Loucy (cell line): Measurements from ENCODE around the gene IGSF21.

Experiments used
- H2AFZ ChIP-seq: fragments of 200-600 bp; sonication (generic); 2 replicates; pipeline ENCODE4 v1.6.0; 2016; ENCODE audit warnings: antibody characterized with exemption, mild to moderate bottlenecking, low read length, moderate library complexity
- H3F3A ChIP-seq: fragments of 200-600 bp; 2 replicates; pipeline ENCODE4 v1.6.0; 2016; ENCODE audit warnings: antibody characterized with exemption, low read depth, mild to moderate bottlenecking
- H3K27me3 ChIP-seq: fragments of 200-600 bp; sonication (generic); 2 replicates; pipeline ENCODE4 v1.6.1; 2014; ENCODE audit warnings: low read length, mild to moderate bottlenecking; ENCODE audit not compliant: insufficient read depth, poor library complexity, severe bottlenecking
- H3K36me3 ChIP-seq: fragments of 200-600 bp; sonication (generic); 2 replicates; pipeline ENCODE4 v1.6.1; 2016; ENCODE audit warnings: low read length; ENCODE audit not compliant: insufficient read depth
- H3K4me1 ChIP-seq: fragments of 200-600 bp; sonication (generic); 2 replicates; pipeline ENCODE4 v1.5.1; 2014; ENCODE audit warnings: low read length, mild to moderate bottlenecking; ENCODE audit not compliant: insufficient read depth, poor library complexity, severe bottlenecking
- H3K4me2 ChIP-seq: fragments of 200-600 bp; sonication (generic); 2 replicates; pipeline ENCODE4 v1.6.0; 2014; ENCODE audit warnings: antibody characterized with exemption, low read length, low read depth, mild to moderate bottlenecking; ENCODE audit not compliant: poor library complexity, severe bottlenecking
- H3K4me3 ChIP-seq: fragments of 200-600 bp; sonication (generic); 2 replicates; pipeline ENCODE4 v1.5.1; 2014; ENCODE audit warnings: low read length, mild to moderate bottlenecking, mixed read lengths; ENCODE audit not compliant: poor library complexity, severe bottlenecking
- H3K79me2 ChIP-seq: fragments of 200-600 bp; sonication (generic); 2 replicates; pipeline ENCODE4 v1.6.1; 2014; ENCODE audit warnings: low read length; ENCODE audit not compliant: insufficient read depth
- H3K9ac ChIP-seq: fragments of 200-600 bp; sonication (generic); 2 replicates; pipeline ENCODE4 v1.6.0; 2014; ENCODE audit warnings: mild to moderate bottlenecking, low read depth, low read length, moderate library complexity; ENCODE audit not compliant: poor library complexity, severe bottlenecking
- H3K9me2 ChIP-seq: fragments of 200-600 bp; sonication (generic); replicated peaks from 2 replicates; pipeline ENCODE4 v1.6.1; 2016; ENCODE audit warnings: low read depth, low read length, mixed read lengths
- H3K9me3 ChIP-seq: fragments of 200-600 bp; sonication (generic); 2 replicates; pipeline ENCODE4 v1.6.1; 2014; ENCODE audit warnings: mild to moderate bottlenecking, antibody characterized with exemption, low read length, low read depth; ENCODE audit not compliant: insufficient read depth
- H4K20me1 ChIP-seq: fragments of 200-600 bp; sonication (generic); 2 replicates; pipeline ENCODE4 v1.6.0; 2014; ENCODE audit warnings: antibody characterized with exemption, low read length, mild to moderate bottlenecking; ENCODE audit not compliant: insufficient read depth, poor library complexity, severe bottlenecking
- CTCF ChIP-seq: fragments of 200-600 bp; sonication (generic); conservative IDR thresholded peaks from 2 replicates; pipeline ENCODE4 v1.5.1; 2014; ENCODE audit warnings: mild to moderate bottlenecking, antibody characterized with exemption, low read length
- EZH2phosphoT487 ChIP-seq: fragments of 200-600 bp; IDR thresholded peaks from 2 replicates; pipeline ENCODE4 v1.6.1; 2018; ENCODE audit warnings: antibody characterized with exemption, mild to moderate bottlenecking, moderate library complexity, borderline replicate concordance

IGSF21 gene

GRCh38 chr1:18404460-18404859 lies 296.9 kb downstream of the IGSF21 start:
- no peaks in the 10 kb centered on the region for H3K4me1 ChIP-seq
- no peak overlapping the region for H3K4me3 ChIP-seq
- H3K79me2 ChIP-seq, result no peaks in the 10 kb centered on the region
- no peaks in the 10 kb centered on the region for H3K27me3 ChIP-seq
- no peaks in the 10 kb centered on the region for H4K20me1 ChIP-seq
- H3K9me3 ChIP-seq, result no peaks in the 10 kb centered on the region; the same call in 1 of the 2 replicates
- no peak overlapping the region for H3K4me2 ChIP-seq
- H3K9me2 ChIP-seq, result no peaks in the 10 kb centered on the region
- H3K36me3 ChIP-seq, result no peaks in the 10 kb centered on the region
- no peak overlapping the region for H3K9ac ChIP-seq
- no peaks in the 10 kb centered on the region for H3F3A ChIP-seq
- no peak overlapping the region for H2AFZ ChIP-seq
- no peak for TF ChIP-seq CTCF
- no peak for TF ChIP-seq EZH2phosphoT487

DNA sequence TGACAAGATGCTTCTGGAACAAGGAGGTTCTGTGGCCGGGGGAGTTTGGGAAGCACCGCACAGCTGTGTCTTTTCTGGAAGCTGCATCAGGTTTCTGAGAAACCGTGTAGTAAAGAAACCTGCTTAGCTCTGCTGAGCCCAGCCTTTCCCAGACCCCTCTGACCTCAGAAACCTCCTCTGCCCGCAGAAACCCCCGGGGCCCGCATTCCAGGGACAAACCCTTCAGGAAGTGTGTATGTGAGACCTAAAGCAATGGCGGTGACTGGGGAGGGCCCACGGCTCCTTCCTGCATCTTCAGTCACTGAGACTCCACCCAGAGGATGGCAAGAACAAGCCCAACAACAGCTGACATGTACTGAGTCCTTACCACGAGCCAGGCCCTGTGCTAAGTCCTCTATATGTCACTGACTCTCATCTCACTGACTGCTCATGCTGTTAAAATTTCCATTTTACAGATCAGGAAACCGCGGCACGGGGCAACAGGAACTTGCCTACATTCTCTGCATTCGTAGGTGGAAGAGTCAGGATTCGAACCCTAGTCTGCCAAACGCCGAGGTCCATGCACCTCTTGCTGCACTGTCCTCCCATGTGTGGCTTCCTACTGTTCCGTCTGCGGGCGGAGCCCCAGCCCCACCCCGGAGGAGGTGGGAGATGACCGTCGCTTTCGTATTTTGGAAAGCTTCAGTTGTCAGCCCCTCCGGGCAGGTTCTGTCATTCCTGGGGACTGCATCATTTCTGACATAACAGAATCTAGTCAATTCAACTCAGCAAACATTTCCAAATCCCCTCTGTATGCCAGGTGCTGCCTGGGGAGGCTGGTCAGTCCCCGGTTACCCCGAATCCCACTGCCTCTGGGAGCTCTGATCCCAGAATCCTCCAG lies 299.8 kb downstream of the IGSF21 start:
- H2AFZ ChIP-seq, result no peak overlapping the region
- no peaks in the 10 kb centered on the region for H3K9me2 ChIP-seq
- H3K9me3 ChIP-seq, result peaks cover 4% of the 10 kb centered on the region; the same call in 1 of the 2 replicates
- no peaks in the 10 kb centered on the region for H3K27me3 ChIP-seq
- no peak overlapping the region for H3K9ac ChIP-seq
- no peaks in the 10 kb centered on the region for H4K20me1 ChIP-seq
- H3K36me3 ChIP-seq, result no peaks in the 10 kb centered on the region
- TF ChIP-seq EZH2phosphoT487, result no peak
- TF ChIP-seq CTCF, result no peak
- H3K4me2 ChIP-seq, result no peak overlapping the region
- no peak overlapping the region for H3K4me3 ChIP-seq
- H3K4me1 ChIP-seq, result no peaks in the 10 kb centered on the region
- H3F3A ChIP-seq, result no peaks in the 10 kb centered on the region
- no peaks in the 10 kb centered on the region for H3K79me2 ChIP-seq

DNA sequence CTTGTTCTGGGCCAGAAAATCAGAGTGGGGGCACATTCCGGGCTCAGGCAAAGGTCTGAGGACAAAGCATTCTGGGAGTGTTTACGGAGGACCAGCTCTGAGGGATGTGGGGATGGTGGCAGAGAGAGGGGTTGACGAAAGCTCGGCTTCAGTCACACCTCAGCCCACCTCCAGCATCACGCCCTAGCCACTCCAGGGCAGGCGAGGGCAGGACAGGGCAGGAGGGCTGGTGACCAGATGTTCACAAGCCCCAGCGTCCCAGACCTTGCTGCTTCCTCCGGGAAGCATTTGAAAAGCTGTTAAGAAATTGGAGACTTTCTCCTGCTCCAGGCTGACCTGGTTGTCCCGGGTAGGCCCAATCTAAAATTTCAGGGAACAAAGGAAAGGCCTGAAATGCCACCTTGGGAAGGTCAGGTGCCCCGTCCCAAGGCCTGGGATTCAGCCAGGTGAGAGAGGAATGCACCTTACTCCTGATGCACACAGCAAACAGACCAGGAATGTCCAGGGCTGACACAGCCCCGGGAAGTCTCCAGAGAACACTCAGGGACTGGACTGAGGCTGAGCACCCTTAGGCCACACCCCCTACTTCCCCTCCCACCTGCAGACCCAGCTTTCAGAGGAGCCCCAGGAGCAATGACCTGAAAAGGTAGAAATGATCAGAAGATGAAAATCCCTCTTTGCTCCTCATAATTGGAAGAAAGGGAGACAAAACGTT lies 301.2 kb downstream of the IGSF21 start:
- Histone ChIP-seq H3K27me3 (no peaks in the 10 kb centered on the region), H4K20me1 (no peaks in the 10 kb centered on the region), H3K9me3 (peaks cover 4% of the 10 kb centered on the region; the same call in 1 of the 2 replicates), H3K4me3 (no peak overlapping the region), H3K9ac (no peak overlapping the region), H3F3A (no peaks in the 10 kb centered on the region), H3K79me2 (no peaks in the 10 kb centered on the region), H3K9me2 (no peaks in the 10 kb centered on the region), H3K36me3 (no peaks in the 10 kb centered on the region), H3K4me2 (no peak overlapping the region), H3K4me1 (no peaks in the 10 kb centered on the region), H2AFZ (no peak overlapping the region)
- TF ChIP-seq EZH2phosphoT487 (no peak), CTCF (no peak)
